ENCODE data around the gene RALY.

RALY gene

GRCh38 chr20:34030456-34030855 lies 36.7 kb downstream of the RALY start:
- ChIA-PET CTCF (no interaction called here), POLR2A (no interaction called here)
- no peak for TF ChIP-seq SP1 (IDR thresholded peaks at IDR 0.05)
- TF ChIP-seq ARNT (IDR thresholded peaks at IDR 0.05) = no peak
- TF ChIP-seq ZNF384 (IDR thresholded peaks at IDR 0.05) = no peak
- TF ChIP-seq LEF1 (IDR thresholded peaks at IDR 0.05; ENCODE audit: borderline replicate concordance) = no peak
- TF ChIP-seq FOXM1 (IDR thresholded peaks at IDR 0.05; ENCODE audit: borderline replicate concordance) = no peak
- TF ChIP-seq CTBP1 (IDR thresholded peaks at IDR 0.05; ENCODE audit: borderline replicate concordance) = no peak
- no peak for TF ChIP-seq HDGF (IDR thresholded peaks at IDR 0.05; ENCODE audit: borderline replicate concordance)
- no peak for TF ChIP-seq SUZ12 (IDR thresholded peaks at IDR 0.05)
- TF ChIP-seq, protein P1, sequence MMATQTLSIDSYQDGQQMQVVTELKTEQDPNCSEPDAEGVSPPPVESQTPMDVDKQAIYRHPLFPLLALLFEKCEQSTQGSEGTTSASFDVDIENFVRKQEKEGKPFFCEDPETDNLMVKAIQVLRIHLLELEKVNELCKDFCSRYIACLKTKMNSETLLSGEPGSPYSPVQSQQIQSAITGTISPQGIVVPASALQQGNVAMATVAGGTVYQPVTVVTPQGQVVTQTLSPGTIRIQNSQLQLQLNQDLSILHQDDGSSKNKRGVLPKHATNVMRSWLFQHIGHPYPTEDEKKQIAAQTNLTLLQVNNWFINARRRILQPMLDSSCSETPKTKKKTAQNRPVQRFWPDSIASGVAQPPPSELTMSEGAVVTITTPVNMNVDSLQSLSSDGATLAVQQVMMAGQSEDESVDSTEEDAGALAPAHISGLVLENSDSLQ (IDR thresholded peaks at IDR 0.05) = no peak
- TF ChIP-seq ELF4 (IDR thresholded peaks at IDR 0.05) = no peak
- no peak for TF ChIP-seq FOXK2 (IDR thresholded peaks at IDR 0.05)
- DNase-seq (ENCODE audit: extremely low spot score) = no peak

GRCh38 chr20:34033903-34034302 lies 40.2 kb downstream of the RALY start:
- ChIA-PET POLR2A (interaction anchor here (1.1 kb wide), 1 partner anchor 78 kb away, joined by 3 read pairs; the partner anchor contains the start of gene EIF2S2), CTCF (no interaction called here)
- TF ChIP-seq HDGF (IDR thresholded peaks at IDR 0.05; ENCODE audit: borderline replicate concordance) = no peak
- TF ChIP-seq ZNF384 (IDR thresholded peaks at IDR 0.05) = no peak
- TF ChIP-seq FOXA1 (IDR thresholded peaks at IDR 0.05) = no peak
- TF ChIP-seq FOXM1 (IDR thresholded peaks at IDR 0.05; ENCODE audit: borderline replicate concordance) = no peak
- no peak for TF ChIP-seq L3MBTL2 (conservative IDR thresholded peaks at IDR 0.05)
- TF ChIP-seq BHLHE40 (IDR thresholded peaks at IDR 0.05; ENCODE audit: borderline replicate concordance) = no peak
- no peak for DNase-seq (ENCODE audit: extremely low spot score)

DNA sequence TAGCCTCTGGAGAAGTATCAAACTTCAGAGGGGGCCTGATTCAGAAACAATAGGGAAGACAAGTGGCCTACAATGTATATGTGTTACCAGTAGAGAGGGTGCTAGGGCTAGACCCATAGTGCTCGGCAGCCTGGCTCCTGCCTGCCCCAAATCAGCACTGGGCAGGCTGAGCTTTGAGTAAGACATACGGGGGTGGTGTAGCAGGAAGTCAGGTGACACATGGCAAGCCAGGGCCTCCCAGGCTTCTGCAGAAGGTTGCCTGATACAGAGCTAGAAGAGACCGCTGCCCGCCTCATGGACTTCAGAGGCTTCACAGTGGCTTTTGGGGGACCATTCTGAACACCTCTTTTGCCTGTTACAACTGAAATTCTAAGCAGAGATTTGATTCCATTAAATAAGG lies 43.4 kb downstream of the RALY start:
- TF ChIP-seq NFRKB (IDR thresholded peaks at IDR 0.05) (no peak), FOXA1 (IDR thresholded peaks at IDR 0.05) (no peak)
- ChIA-PET CTCF (no interaction called here), POLR2A (no interaction called here)
- no peak for DNase-seq (ENCODE audit: extremely low spot score)

GRCh38 chr20:34037767-34038166 lies 44.1 kb downstream of the RALY start:
- CTCF ChIA-PET = no interaction called here
- DNase-seq (ENCODE audit: extremely low spot score) = no peak
- POLR2A ChIA-PET = no interaction called here
- no peak for TF ChIP-seq ZNF384 (IDR thresholded peaks at IDR 0.05)
- no peak for TF ChIP-seq CTBP1 (IDR thresholded peaks at IDR 0.05; ENCODE audit: borderline replicate concordance)
- no peak for TF ChIP-seq NFRKB (IDR thresholded peaks at IDR 0.05)
- TF ChIP-seq FOXK2 (IDR thresholded peaks at IDR 0.05) = no peak
- no peak for TF ChIP-seq SP1 (IDR thresholded peaks at IDR 0.05)
- no peak for TF ChIP-seq LEF1 (IDR thresholded peaks at IDR 0.05; ENCODE audit: borderline replicate concordance)
- no peak for TF ChIP-seq L3MBTL2 (conservative IDR thresholded peaks at IDR 0.05)
- TF ChIP-seq FOXA1 (IDR thresholded peaks at IDR 0.05) = no peak
- TF ChIP-seq FOXM1 (IDR thresholded peaks at IDR 0.05; ENCODE audit: borderline replicate concordance) = no peak
- TF ChIP-seq TARDBP (IDR thresholded peaks at IDR 0.05) = no peak
- no peak for TF ChIP-seq HDGF (IDR thresholded peaks at IDR 0.05; ENCODE audit: borderline replicate concordance)
- no peak for TF ChIP-seq ELF4 (IDR thresholded peaks at IDR 0.05)
- TF ChIP-seq SUZ12 (IDR thresholded peaks at IDR 0.05) = no peak
- TF ChIP-seq ARNT (IDR thresholded peaks at IDR 0.05) = no peak
- TF ChIP-seq, protein P1 (IDR thresholded peaks at IDR 0.05) = no peak

- ChIA-PET CTCF (no interaction called here), POLR2A (no interaction called here)
- no peak for DNase-seq (ENCODE audit: extremely low spot score)
- TF ChIP-seq SUZ12 (IDR thresholded peaks at IDR 0.05) = no peak
- TF ChIP-seq CTBP1 (IDR thresholded peaks at IDR 0.05; ENCODE audit: borderline replicate concordance) = no peak
- no peak for TF ChIP-seq FOXM1 (IDR thresholded peaks at IDR 0.05; ENCODE audit: borderline replicate concordance)
- TF ChIP-seq SP1 (IDR thresholded peaks at IDR 0.05) = no peak
- TF ChIP-seq, protein P1 (IDR thresholded peaks at IDR 0.05) = no peak
- TF ChIP-seq ZNF384 (IDR thresholded peaks at IDR 0.05) = no peak
Observed at GRCh38 chr20:34040300-34040995, 46.7 kb downstream of the RALY start.

DNA sequence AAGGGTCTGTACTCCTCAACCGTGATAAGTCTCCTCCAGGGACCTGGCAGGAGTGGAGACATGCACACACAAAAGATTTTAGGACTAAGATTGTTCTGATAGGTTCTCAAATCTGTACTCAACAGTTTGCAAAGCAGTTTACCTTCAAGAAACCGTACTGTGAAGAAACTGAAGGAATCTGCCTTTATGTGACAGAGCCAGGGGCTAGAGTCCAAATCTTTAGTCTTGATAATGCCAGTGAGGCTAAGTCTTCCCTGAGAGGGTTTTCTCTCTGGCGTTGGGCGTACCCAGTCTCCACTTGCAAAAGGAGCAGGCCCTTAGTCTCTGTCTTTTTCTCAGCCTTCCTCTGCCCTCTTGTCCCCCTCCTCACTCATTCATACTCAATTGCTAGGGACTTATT lies 47.5 kb downstream of the RALY start:
- ChIA-PET POLR2A (no interaction called here), CTCF (no interaction called here)
- TF ChIP-seq SP1 (IDR thresholded peaks at IDR 0.05) (no peak), TARDBP (IDR thresholded peaks at IDR 0.05) (no peak), FOXM1 (IDR thresholded peaks at IDR 0.05; ENCODE audit: borderline replicate concordance) (no peak), CTBP1 (IDR thresholded peaks at IDR 0.05; ENCODE audit: borderline replicate concordance) (no peak), L3MBTL2 (conservative IDR thresholded peaks at IDR 0.05) (no peak)
- TF ChIP-seq, protein P1 (IDR thresholded peaks at IDR 0.05) = no peak
- no peak for DNase-seq (ENCODE audit: extremely low spot score)
